ENCODE data around the gene CFAP210.

- TF ChIP-seq CTCF (IDR thresholded peaks at IDR 0.05; ENCODE audit: low read length) (no peak), EZH2 (optimal IDR thresholded peaks at IDR 0.05; ENCODE audit: low read depth, low read length) (no peak)
Measured at GRCh38 chr2:169715379-169716237, 21.4 kb upstream of the CFAP210 start.

Data from MM.1S (cell line).